Caco-2 (cell line): ENCODE measurements around the gene ABCA6. TPM values are rescaled to one million over a fixed set of nuclear protein-coding genes. Genes with fewer than 3 reads are reported as not detected.

Source experiments
- BruUV-seq: library from RNA; stranded (reverse); fragments of 400-500 nt; replicated peaks from 2 replicates; lab custom pipeline; 2021; lab: Mats Ljungman, UMichigan
- CTCF ChIA-PET: fragments of 300-600 bp; sonication (Branson Sonifier 250); formaldehyde crosslinking; loops from one replicate; lab custom pipeline; 2022; ENCODE audit warnings: antibody characterized with exemption; lab: Charles Lee
- POLR2A ChIA-PET: fragments of 300-600 bp; sonication (Branson Sonifier 250); formaldehyde crosslinking; loops from one replicate; lab custom pipeline; 2022; ENCODE audit warnings: antibody characterized with exemption; lab: Charles Lee
- DNase-seq, 2 experiments: peaks; one replicate each; pipeline versions ENCODE4 v3.0.0 to v3.0.0-alpha.2; 2020 to 2022
- H3K27me3 ChIP-seq: replicated peaks from 2 replicates; pipeline ENCODE4 v1.6.0; 2011; ENCODE audit warnings: low read length; ENCODE audit not compliant: control insufficient read depth, insufficient read depth
- H3K36me3 ChIP-seq: 2 replicates; pipeline ENCODE4 v1.5.1; 2011; ENCODE audit warnings: low read length; ENCODE audit not compliant: control insufficient read depth, insufficient read depth
- H3K4me1 ChIP-seq: fragments of 250-450 bp; sonication (Bioruptor Pico); 2 replicates; pipeline ENCODE4 v1.5.1; 2020; ENCODE audit warnings: mild to moderate bottlenecking
- H3K4me3 ChIP-seq: 2 replicates; pipeline ENCODE4 v1.5.1; 2011; ENCODE audit warnings: low read depth, mild to moderate bottlenecking, control low read depth, low read length
- H3K9me3 ChIP-seq: fragments of 250-450 bp; sonication (Bioruptor Pico); 2 replicates; pipeline ENCODE4 v1.5.1; 2020; ENCODE audit warnings: mild to moderate bottlenecking, moderate library complexity
- H3K27ac Mint-ChIP-seq: one replicate; pipeline ENCODE4 v1.8.0; 2022; ENCODE audit warnings: mixed read lengths; ENCODE audit not compliant: unreplicated experiment
- H3K27me3 Mint-ChIP-seq: one replicate; pipeline ENCODE4 v1.8.0; 2022; ENCODE audit warnings: mixed read lengths; ENCODE audit not compliant: insufficient read depth, unreplicated experiment
- H3K36me3 Mint-ChIP-seq: one replicate; pipeline ENCODE4 v1.8.0; 2022; ENCODE audit warnings: mild to moderate bottlenecking, mixed read lengths; ENCODE audit not compliant: insufficient read depth, unreplicated experiment
- H3K4me1 Mint-ChIP-seq: one replicate; pipeline ENCODE4 v1.8.0; 2022; ENCODE audit warnings: low read depth, mixed read lengths; ENCODE audit not compliant: unreplicated experiment
- H3K4me3 Mint-ChIP-seq: one replicate; pipeline ENCODE4 v1.8.0; 2022; ENCODE audit warnings: mild to moderate bottlenecking, moderate library complexity, mixed read lengths; ENCODE audit not compliant: unreplicated experiment
- H3K9me3 Mint-ChIP-seq: one replicate; pipeline ENCODE4 v1.8.0; 2022; ENCODE audit warnings: mixed read lengths; ENCODE audit not compliant: unreplicated experiment
- intact Hi-C: fragments of 100-400 bp; cut with micrococcal nuclease; formaldehyde crosslinking; loops from one replicate; pipeline ENCODE4 v1.10.0; 2022; ENCODE audit not compliant: unreplicated experiment
- total RNA-seq: library from RNA; stranded (reverse); gene quantifications from 2 replicates; pipeline ENCODE4 v1.2.3, GENCODE V29; 2022
- TF ChIP-seq, protein P1 (sequence below), 2 experiments: fragments of 200-600 bp in 1 of 2; IDR thresholded peaks; 1 replicate in 1 of 2; 2 replicates in 1 of 2; pipeline versions ENCODE4 v1.5.1 to v1.8.0; 2011 to 2022; ENCODE audit warnings: antibody characterized with exemption in 1 of 2, control low read depth in 1 of 2, inconsistent platforms in 1 of 2, low read depth in 1 of 2, low read length in 1 of 2, mild to moderate bottlenecking in 1 of 2, moderate library complexity in 1 of 2; ENCODE audit not compliant: insufficient read depth in 1 of 2, severe bottlenecking in 1 of 2, unreplicated experiment in 1 of 2

ABCA6 gene
- total RNA-seq, 1 experiment from 2014 or later, result 1.8 TPM

DNA sequence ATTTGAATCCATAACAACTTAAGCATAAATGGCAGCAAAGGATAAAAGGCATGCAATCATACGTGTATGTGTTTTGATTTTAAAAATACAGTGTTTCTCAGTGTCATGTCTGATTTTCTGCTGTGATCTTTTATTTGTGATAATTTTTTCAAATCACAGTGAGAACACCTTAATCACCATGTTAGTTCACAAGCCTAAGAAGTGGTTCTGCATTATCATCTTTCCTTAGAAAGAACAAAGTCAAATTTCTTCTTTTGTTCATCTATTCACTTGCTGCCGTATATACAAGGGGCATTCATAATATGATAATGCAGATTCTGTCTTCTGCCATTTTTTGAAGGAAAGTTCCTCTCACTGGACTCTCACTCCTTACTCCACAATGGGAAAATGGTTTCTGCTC, 47.7 kb downstream of the ABCA6 start:
- Mint-ChIP-seq H3K4me1 (peaks cover 4% of the 10 kb centered on the region), H3K36me3 (no peaks in the 10 kb centered on the region), H3K4me3 (no peak overlapping the region), H3K27me3 (no peaks in the 10 kb centered on the region), H3K27ac (no peak overlapping the region), H3K9me3 (peaks cover 2% of the 10 kb centered on the region)
- TF ChIP-seq, protein P1, sequence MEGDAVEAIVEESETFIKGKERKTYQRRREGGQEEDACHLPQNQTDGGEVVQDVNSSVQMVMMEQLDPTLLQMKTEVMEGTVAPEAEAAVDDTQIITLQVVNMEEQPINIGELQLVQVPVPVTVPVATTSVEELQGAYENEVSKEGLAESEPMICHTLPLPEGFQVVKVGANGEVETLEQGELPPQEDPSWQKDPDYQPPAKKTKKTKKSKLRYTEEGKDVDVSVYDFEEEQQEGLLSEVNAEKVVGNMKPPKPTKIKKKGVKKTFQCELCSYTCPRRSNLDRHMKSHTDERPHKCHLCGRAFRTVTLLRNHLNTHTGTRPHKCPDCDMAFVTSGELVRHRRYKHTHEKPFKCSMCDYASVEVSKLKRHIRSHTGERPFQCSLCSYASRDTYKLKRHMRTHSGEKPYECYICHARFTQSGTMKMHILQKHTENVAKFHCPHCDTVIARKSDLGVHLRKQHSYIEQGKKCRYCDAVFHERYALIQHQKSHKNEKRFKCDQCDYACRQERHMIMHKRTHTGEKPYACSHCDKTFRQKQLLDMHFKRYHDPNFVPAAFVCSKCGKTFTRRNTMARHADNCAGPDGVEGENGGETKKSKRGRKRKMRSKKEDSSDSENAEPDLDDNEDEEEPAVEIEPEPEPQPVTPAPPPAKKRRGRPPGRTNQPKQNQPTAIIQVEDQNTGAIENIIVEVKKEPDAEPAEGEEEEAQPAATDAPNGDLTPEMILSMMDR (IDR thresholded peaks at IDR 0.05; ENCODE audit: insufficient read depth in 1 of 2, low read depth in 1 of 2, low read length in 1 of 2, severe bottlenecking in 1 of 2, unreplicated experiment in 1 of 2), result no peak
- intact Hi-C loops, result no loop called here
- Histone ChIP-seq H3K27me3 (no peaks in the 10 kb centered on the region), H3K4me3 (no peak overlapping the region), H3K4me1 (no peaks in the 10 kb centered on the region), H3K9me3 (no peaks in the 10 kb centered on the region; the same call in 1 of the 2 replicates), H3K36me3 (no peaks in the 10 kb centered on the region)
- no peak for DNase-seq
- BruUV-seq, result no TSS peak
- ChIA-PET POLR2A (no interaction called here), CTCF (interaction anchor here (0.6 kb wide), 1 partner anchor 36 kb away, joined by 4 read pairs; no protein-coding TSS in a partner anchor)

DNA sequence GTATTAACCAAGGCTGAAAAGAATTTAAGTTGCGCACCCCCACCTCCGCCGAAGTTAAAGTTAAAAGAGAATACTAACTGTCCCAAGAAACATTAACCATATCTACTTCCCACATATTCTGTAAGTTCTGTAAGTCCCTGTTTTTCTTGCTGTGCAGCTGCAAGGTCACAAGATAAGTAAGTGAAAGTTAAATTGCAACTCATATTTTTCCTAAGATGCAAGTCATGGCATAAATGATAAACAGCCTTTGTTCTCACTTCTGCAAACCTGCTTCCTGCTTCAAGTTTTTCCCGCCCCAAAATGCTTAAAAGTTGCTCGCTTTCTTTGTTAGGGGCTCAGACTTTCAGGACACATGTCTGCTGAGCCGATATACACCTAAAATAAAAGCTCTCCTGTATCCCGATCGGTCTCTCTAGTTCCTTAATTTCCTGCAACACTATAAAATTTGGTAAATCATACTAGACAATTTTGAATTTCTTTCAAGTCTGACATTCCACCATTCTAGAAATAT, 48.4 kb downstream of the ABCA6 start:
- Histone ChIP-seq H3K4me3 (no peak overlapping the region), H3K4me1 (no peaks in the 10 kb centered on the region), H3K27me3 (no peaks in the 10 kb centered on the region), H3K36me3 (no peaks in the 10 kb centered on the region), H3K9me3 (no peaks in the 10 kb centered on the region; the same call in 1 of the 2 replicates)
- ChIA-PET POLR2A (no interaction called here), CTCF (no interaction called here)
- TF ChIP-seq, protein P1 (IDR thresholded peaks at IDR 0.05; ENCODE audit: insufficient read depth in 1 of 2, low read depth in 1 of 2, low read length in 1 of 2, severe bottlenecking in 1 of 2, unreplicated experiment in 1 of 2), result no peak
- no peak for DNase-seq
- Mint-ChIP-seq H3K36me3 (no peaks in the 10 kb centered on the region), H3K9me3 (peaks cover 8% of the 10 kb centered on the region), H3K4me3 (no peak overlapping the region), H3K27me3 (no peaks in the 10 kb centered on the region), H3K4me1 (peaks cover 4% of the 10 kb centered on the region), H3K27ac (no peak overlapping the region)
- intact Hi-C loops, result no loop called here
- no TSS peak for BruUV-seq

DNA sequence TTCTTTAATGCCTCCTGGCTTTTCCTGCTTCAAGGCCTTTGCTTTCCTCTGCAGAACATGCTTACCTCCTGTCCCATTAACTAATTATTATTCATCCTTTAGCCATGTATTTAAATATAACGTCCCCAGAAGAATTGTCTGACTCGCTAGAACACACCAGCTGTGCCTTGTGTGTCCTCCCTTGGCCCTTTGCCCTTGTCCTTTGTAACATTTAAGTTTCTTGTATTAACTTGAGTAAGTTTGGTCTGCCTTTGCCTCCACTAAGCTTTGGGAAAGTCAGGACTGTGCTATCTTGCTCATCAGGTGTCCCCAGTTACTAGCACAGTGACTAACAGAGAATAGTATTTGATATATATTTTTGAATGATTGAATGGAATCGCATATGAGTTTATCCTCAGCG, 51.3 kb downstream of the ABCA6 start:
- BruUV-seq, result no TSS peak
- Histone ChIP-seq H3K9me3 (no peaks in the 10 kb centered on the region; the same call in 1 of the 2 replicates), H3K4me1 (no peaks in the 10 kb centered on the region), H3K4me3 (no peak overlapping the region), H3K36me3 (no peaks in the 10 kb centered on the region), H3K27me3 (no peaks in the 10 kb centered on the region)
- Mint-ChIP-seq H3K9me3 (peaks cover 15% of the 10 kb centered on the region), H3K27ac (no peak overlapping the region), H3K36me3 (no peaks in the 10 kb centered on the region), H3K4me3 (no peak overlapping the region), H3K4me1 (peaks cover 4% of the 10 kb centered on the region), H3K27me3 (no peaks in the 10 kb centered on the region)
- no peak for DNase-seq
- TF ChIP-seq, protein P1 (IDR thresholded peaks at IDR 0.05; ENCODE audit: insufficient read depth in 1 of 2, low read depth in 1 of 2, low read length in 1 of 2, severe bottlenecking in 1 of 2, unreplicated experiment in 1 of 2), result no peak
- CTCF ChIA-PET, result no interaction called here
- intact Hi-C loops, result no loop called here
- POLR2A ChIA-PET, result no interaction called here
